AG04449 (cell line): ENCODE results near the gene C3.
"Not testable (repeated sequence)": the region's sequence is repeated elsewhere in the genome, so short reads cannot be mapped to it uniquely, and the experiment has no call there.

ENCODE experiments used
- CTCF ChIA-PET: fragments of 350-600 bp; formaldehyde crosslinking; extraction: SDS; loops from one replicate; lab custom pipeline; 2021; ENCODE audit warnings: antibody characterized with exemption; lab: Yijun Ruan, JAX
- POLR2A ChIA-PET: fragments of 400-600, 350-600 bp; formaldehyde crosslinking; extraction: SDS; loops from one replicate; lab custom pipeline; 2020; ENCODE audit warnings: antibody characterized with exemption, inconsistent platforms; lab: Yijun Ruan, JAX
- DNase-seq: peaks from one replicate; pipeline ENCODE4 v3.0.0-alpha.2; 2010; ENCODE audit warnings: low read depth, low spot score
- H3K4me3 ChIP-seq: 2 replicates; pipeline ENCODE4 v1.5.1; 2011; ENCODE audit warnings: low read depth, mild to moderate bottlenecking, control low read depth, low read length
- TF ChIP-seq, protein P1 (sequence below): IDR thresholded peaks from one replicate; pipeline ENCODE4 v1.5.1; 2011; ENCODE audit warnings: mild to moderate bottlenecking, moderate library complexity, low read length, control low read depth, inconsistent platforms; ENCODE audit not compliant: insufficient read depth; ENCODE audit errors: missing control alignments

C3 gene

DNA sequence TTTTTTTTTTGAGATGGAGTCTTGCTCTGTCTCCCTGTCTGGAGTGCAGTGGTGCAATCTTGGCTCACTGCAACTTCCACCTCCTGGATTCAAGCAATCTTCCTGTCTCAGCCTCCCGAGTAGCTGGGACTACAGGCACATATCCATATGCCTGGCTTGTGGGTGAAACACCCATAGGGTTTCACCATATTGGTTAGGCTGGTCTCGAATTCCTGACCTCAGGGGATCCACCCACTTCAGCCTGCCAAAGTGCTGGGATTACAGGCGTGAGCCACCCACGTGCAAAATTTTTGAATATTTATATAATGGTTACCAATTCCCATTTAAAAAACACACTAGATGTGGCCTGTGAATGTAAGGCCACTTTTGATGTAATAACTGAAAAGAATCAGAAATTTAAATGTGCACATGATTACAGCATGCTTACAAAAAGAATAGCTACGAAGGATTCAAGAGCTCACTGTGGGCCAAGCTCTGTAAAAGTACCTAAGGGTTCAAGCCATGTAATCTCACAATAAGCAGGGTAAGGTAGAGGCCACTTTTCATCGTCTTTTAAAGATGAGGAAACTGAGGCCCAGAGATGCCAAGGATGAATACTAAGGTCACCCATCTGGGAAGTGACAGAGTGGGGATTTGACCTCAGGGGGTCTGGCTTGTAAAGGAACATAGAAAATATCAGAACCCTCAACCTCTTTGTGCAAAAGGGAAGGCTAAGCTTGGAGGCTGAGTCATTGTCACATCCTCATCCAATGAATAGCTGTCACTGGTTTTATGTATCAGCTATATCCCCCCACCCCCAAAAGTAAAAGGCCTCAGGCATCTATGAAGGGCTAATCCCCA, 68.3 kb downstream of the C3 start:
- H3K4me3 ChIP-seq, result no peak overlapping the region
- TF ChIP-seq, protein P1, sequence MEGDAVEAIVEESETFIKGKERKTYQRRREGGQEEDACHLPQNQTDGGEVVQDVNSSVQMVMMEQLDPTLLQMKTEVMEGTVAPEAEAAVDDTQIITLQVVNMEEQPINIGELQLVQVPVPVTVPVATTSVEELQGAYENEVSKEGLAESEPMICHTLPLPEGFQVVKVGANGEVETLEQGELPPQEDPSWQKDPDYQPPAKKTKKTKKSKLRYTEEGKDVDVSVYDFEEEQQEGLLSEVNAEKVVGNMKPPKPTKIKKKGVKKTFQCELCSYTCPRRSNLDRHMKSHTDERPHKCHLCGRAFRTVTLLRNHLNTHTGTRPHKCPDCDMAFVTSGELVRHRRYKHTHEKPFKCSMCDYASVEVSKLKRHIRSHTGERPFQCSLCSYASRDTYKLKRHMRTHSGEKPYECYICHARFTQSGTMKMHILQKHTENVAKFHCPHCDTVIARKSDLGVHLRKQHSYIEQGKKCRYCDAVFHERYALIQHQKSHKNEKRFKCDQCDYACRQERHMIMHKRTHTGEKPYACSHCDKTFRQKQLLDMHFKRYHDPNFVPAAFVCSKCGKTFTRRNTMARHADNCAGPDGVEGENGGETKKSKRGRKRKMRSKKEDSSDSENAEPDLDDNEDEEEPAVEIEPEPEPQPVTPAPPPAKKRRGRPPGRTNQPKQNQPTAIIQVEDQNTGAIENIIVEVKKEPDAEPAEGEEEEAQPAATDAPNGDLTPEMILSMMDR, result no peak
- ChIA-PET CTCF (interaction anchor here (0.6 to 1.7 kb wide), 3 partner anchors 19 to 21 kb away, joined by 3 to 4 read pairs (median 3); no protein-coding TSS in a partner anchor), POLR2A (no interaction called here)
- DNase-seq, result no peak

DNA sequence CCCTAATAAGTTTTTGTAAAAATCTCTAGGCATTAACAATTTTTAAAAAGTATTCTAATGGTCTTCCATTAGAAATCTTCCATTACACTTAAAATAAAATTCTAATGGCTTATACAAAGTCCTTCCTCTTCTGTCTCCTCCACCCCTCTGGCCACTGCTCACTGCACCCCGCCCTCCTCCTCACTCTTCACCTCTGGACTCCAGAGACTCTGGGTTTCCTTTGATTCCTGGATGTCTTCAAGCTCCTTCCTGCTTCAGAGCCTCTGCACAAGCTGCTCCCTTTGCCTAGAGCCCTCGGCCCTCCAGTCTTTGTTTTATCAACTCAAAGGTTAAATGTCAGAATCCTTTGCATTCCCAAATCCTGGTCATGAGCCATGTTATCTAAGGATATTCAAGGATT, 71.3 kb downstream of the C3 start:
- no peak overlapping the region for H3K4me3 ChIP-seq
- DNase-seq, result no peak
- TF ChIP-seq, protein P1, result no peak
- POLR2A ChIA-PET, result no interaction called here
- CTCF ChIA-PET, result interaction anchor here (1.7 kb wide), 1 partner anchor 18 kb away, joined by 3 read pairs; no protein-coding TSS in a partner anchor

DNA sequence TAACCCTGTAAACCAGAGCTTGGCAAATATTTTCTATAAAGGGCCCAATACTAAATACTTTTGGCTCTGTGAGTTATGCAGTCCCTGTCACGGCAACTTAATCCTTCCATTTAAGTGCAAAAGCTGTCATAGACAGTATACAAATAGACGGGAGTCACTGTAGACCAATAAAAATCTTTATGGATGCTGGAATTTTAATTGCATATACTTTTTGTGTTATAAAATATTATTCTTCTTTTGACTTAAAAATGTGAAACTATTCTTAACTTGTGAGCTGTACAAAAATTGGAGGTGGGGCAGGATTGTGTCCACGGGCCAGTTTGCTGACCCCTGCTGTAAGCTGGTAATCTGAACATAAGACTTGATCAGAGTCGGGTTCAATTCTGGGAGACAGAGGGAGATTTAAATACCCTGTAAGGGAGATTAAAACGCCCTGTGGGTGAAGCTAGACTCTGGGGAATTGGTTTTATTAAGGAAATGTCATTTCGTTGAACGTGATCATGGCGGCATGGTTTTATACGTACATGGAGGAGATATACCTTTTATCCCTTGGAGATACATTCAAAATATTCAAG, 72.2 kb downstream of the C3 start:
- no peak overlapping the region for H3K4me3 ChIP-seq
- TF ChIP-seq, protein P1, result no peak
- ChIA-PET CTCF (interaction anchor here (1.8 to 2.0 kb wide), 2 partner anchors 15 to 17 kb away, joined by 8 to 10 read pairs; no protein-coding TSS in a partner anchor), POLR2A (no interaction called here)
- no peak for DNase-seq

DNA sequence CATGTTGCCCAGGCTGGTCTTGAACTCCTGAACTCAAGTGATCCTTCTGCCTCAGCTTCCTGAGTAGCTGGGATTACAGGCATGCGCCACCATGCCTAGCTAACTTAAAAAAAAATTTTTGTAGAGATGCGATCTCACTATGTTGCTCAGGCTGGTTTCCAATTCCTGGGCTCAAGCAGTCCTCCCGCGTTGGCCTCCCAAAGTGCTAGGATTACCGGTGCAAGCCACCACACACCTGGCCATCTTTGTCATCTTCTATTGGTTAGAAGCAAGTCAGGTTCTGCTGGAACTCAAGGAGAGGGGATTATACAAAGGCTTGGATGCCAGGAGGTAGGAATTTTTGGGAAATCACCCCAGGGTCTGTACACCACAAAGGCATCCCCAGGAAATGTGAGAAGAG, 75.7 kb downstream of the C3 start:
- ChIA-PET CTCF (interaction anchor here (1.2 to 2.9 kb wide), 2 partner anchors 12 to 14 kb away, joined by 5 to 12 read pairs; no protein-coding TSS in a partner anchor), POLR2A (no interaction called here)
- no peak overlapping the region for H3K4me3 ChIP-seq
- TF ChIP-seq, protein P1, result no peak
- no peak for DNase-seq

DNA sequence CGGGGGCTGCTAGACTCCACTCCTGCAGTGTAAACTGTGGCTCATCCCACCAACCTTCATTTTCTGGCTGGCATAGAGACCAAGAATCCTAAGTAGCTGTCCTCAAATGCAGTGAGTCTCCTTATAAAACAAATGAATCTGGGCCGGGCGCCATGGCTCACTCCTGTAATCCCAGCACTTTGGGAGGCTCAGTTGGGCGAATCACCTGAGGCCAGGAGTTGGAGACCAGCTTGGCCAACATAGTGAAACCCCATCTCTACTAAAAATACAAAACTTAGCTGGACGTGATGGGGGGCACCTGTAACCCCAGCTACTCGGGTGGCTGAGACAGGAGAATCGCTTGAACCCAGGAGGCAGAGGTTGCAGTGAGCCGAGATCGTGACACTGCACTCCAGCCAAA, 80.1 kb downstream of the C3 start:
- H3K4me3 ChIP-seq, POLR2A ChIA-PET, DNase-seq: not testable (repeated sequence)
- CTCF ChIA-PET, result interaction anchor here (1.6 to 2.0 kb wide), 2 partner anchors 9 to 124 kb away, joined by 6 to 8 read pairs; no protein-coding TSS in a partner anchor

DNA sequence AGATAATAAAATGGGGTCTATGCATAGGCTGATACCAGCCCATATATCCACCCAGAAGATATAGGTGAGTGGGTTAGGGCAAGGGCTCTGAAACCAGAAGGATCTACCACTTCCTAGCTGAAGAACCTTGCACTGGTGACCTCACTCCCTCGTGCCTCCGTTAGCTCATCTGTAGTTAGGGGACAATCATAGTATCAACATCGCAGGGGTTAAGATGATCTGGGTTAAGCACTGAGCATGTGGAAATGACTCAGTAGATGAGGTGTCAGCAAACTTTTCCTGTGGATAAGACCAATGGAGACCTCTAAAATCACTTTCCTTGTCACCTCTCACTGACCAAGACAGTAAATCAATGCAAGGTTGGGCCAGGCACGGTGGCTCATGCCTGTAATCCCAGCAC, 81.0 kb downstream of the C3 start:
- TF ChIP-seq, protein P1, result no peak
- CTCF ChIA-PET, result interaction anchor here (0.9 to 2.0 kb wide), 5 partner anchors 9 to 224 kb away, joined by 3 to 8 read pairs (median 4); no protein-coding TSS in a partner anchor
- H3K4me3 ChIP-seq, result no peak overlapping the region
- no peak for DNase-seq
- POLR2A ChIA-PET, result no interaction called here

DNA sequence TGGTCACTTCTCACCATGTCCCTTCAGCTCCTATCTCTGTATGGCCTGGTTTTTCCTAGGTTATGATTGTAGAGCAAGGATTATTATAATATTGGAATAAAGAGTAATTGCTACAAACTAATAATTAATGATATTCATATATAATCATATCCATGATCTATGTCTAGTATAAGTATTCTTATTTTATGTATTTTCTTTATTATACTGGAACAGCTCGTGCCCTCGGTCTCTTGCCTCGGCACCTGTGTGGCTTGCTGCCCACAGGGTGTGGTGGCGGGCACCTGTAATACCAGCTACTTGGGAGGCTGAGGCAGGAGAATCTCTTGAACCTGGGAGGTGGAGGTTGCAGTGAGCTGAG, 87.0 kb downstream of the C3 start:
- POLR2A ChIA-PET, H3K4me3 ChIP-seq, DNase-seq: not testable (repeated sequence)
- CTCF ChIA-PET, result interaction anchor here (0.6 to 6.7 kb wide), 18 partner anchors 9 to 231 kb away, joined by 3 to 93 read pairs (median 4); no protein-coding TSS in a partner anchor
